Small intestine (tissue), 7 donors: ENCODE data around the gene ACOT9. TPM values are rescaled to one million over a fixed set of nuclear protein-coding genes. Genes with fewer than 3 reads are reported as not detected.

Source experiments
- DNase-seq, 2 donors: peaks; one replicate each; pipeline versions ENCODE4 v3.0.0 to v3.0.0-alpha.2; 2013
- FAIRE-seq: peaks from 2 replicates; lab custom pipeline; 2012; peaks lifted over from hg19 to GRCh38; lab: Jason Lieb, UNC
- H3K27ac ChIP-seq, 3 donors: one replicate each; pipeline ENCODE4 v1.5.1; 2013; ENCODE audit warnings: low read length in 2 of 3, mild to moderate bottlenecking in 2 of 3, control low read depth in 1 of 3, inconsistent platforms in 1 of 3, low read depth in 1 of 3, moderate library complexity in 1 of 3
- H3K27me3 ChIP-seq, 3 donors: one replicate each; pipeline ENCODE4 v1.6.1; 2013; ENCODE audit warnings: low read length in 3 of 3, inconsistent platforms in 1 of 3; ENCODE audit not compliant: control insufficient read depth in 3 of 3, insufficient read depth in 3 of 3
- H3K36me3 ChIP-seq, 3 donors: one replicate each; pipeline ENCODE4 v1.6.1; 2013; ENCODE audit warnings: low read length in 3 of 3, inconsistent platforms in 1 of 3, low read depth in 1 of 3, mild to moderate bottlenecking in 1 of 3, moderate library complexity in 1 of 3; ENCODE audit not compliant: control insufficient read depth in 3 of 3, insufficient read depth in 2 of 3
- H3K4me1 ChIP-seq, 3 donors: one replicate each; pipeline ENCODE4 v1.6.1; 2013; ENCODE audit warnings: low read length in 2 of 3, inconsistent platforms in 1 of 3, low read depth in 1 of 3, mild to moderate bottlenecking in 1 of 3, moderate library complexity in 1 of 3; ENCODE audit not compliant: control insufficient read depth in 3 of 3, insufficient read depth in 2 of 3
- H3K4me3 ChIP-seq, 3 donors: one replicate each; pipeline ENCODE4 v1.5.1; 2013; ENCODE audit warnings: low read length in 3 of 3, control low read depth in 1 of 3, inconsistent platforms in 1 of 3, low read depth in 1 of 3, mild to moderate bottlenecking in 1 of 3, moderate library complexity in 1 of 3
- H3K9me3 ChIP-seq, 2 donors: one replicate each; pipeline ENCODE4 v1.6.1; 2013; ENCODE audit warnings: low read depth in 1 of 2, low read length in 1 of 2; ENCODE audit not compliant: control insufficient read depth in 2 of 2, insufficient read depth in 1 of 2
- WGBS, 3 donors: extraction: QIAGEN DNeasy Blood & Tissue Kit; methylation state at CpG; one replicate each; pipeline ENCODE4 v1.1.7; 2013; 5-methylcytosine and 5-hydroxymethylcytosine counted together
- polyA plus RNA-seq, 4 donors: library from polyadenylated mRNA; stranded (reverse) in 3 of 4; unstranded in 1 of 4; fragments of 200-250 nt in 3 of 4; fragments of 120-200 nt in 1 of 4; gene quantifications; one replicate each; pipeline versions ENCODE4 v1.2.1 to v1.2.3, GENCODE V29; 2013
- donor health status: healthy with polysubstance abuse.
- donor health status: control.
- donor health status: control.
- donor health status: Bipolar disorder and iron deficiency.
- donor health status: healthy.

The ACOT9 gene
- polyA plus RNA-seq, 4 donors: 17.8 to 43.8 (median 30.7) TPM

DNA sequence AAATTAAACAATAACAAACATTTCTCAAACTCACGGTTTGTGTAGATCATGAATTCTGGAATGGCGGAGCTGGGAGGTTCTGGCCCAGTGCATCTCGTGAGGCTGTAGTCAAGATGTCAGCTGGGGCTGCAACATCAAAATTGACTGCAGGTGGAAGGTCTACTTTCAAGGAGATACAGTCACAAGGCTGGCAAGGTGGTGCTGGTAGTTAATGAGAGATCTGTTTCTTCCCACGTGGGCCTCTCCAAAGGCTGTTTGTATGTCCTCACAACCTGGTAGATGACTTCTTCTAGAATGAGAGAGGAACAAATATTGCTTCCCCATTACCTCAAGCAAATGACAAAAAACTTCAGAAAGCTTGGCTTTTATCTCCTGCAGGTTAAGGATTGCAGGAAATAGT is 83.7 kb downstream of the ACOT9 start:
- Histone ChIP-seq H3K4me3 (no peak overlapping the region), H3K36me3 (no peaks in the 10 kb centered on the region), H3K9me3 (no peaks in the 10 kb centered on the region), H3K4me1 (no peaks in the 10 kb centered on the region), H3K27me3 (no peaks in the 10 kb centered on the region), H3K27ac (no peak overlapping the region)
- 75 to 88% (median 82%) methylated on average over 4 of the region's 4 CpGs for WGBS, 3 donors
- FAIRE-seq (no peak), DNase-seq (no peak)

GRCh38 chrX:23656684-23657083 is 86.4 kb downstream of the ACOT9 start:
- no peak for FAIRE-seq
- Histone ChIP-seq H3K4me1 (no peaks in the 10 kb centered on the region), H3K9me3 (no peaks in the 10 kb centered on the region), H3K4me3 (no peak overlapping the region), H3K27me3 (no peaks in the 10 kb centered on the region), H3K36me3 (no peaks in the 10 kb centered on the region), H3K27ac (no peak overlapping the region)
- 75 to 96% (median 89%) methylated on average over 3 of the region's 3 CpGs for WGBS, 3 donors
- no peak for DNase-seq

DNA sequence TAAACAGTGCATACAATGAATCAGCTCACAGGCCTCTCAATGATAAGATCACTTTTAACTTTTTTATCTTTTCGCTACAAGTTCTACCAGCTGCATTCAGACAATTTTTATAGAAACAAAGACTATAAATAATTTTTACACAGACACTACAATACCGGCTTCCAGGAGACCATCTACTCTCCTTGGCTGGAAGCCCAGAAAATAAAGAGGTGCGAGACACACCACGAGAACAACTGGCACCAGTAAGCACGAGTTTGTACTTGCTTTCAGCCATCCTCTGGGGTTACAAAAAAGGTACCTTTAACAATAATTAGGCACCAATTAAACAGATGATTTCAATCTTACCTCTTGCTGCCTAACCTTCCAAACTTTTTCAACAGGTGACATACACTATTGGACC is 87.0 kb downstream of the ACOT9 start:
- FAIRE-seq (no peak), DNase-seq (no peak)
- Histone ChIP-seq H3K9me3 (no peaks in the 10 kb centered on the region), H3K4me3 (no peak overlapping the region), H3K4me1 (no peaks in the 10 kb centered on the region), H3K27ac (no peak overlapping the region), H3K27me3 (no peaks in the 10 kb centered on the region), H3K36me3 (no peaks in the 10 kb centered on the region)
- 64 to 65% (median 64%) methylated on average over 5 of the region's 5 CpGs for WGBS, 3 donors

Other genes with a start within 250 kb of the ACOT9 start
- 100 to 1,000 TPM in 2 of 4 donors, 10 to 100 TPM in 2; 13.4 to 124 (median 69.6) TPM for gene PRDX4, start 75.8 kb downstream of the ACOT9 start, polyA plus RNA-seq
- gene SAT1, start 39.9 kb upstream of the ACOT9 start, polyA plus RNA-seq: 1,000 to 10,000 TPM in 1 of 4 donors, 100 to 1,000 TPM in 3; 412 to 1,273 (median 877) TPM
- gene APOO, start 164.7 kb upstream of the ACOT9 start, polyA plus RNA-seq: 10 to 100 TPM; 12.5 to 30.2 (median 22.1) TPM
- gene CXorf58, start 164.7 kb upstream of the ACOT9 start, polyA plus RNA-seq: under 1 TPM in 3 of 4 donors, not detected in 1; 0.04 to 0.54 (median 0.13) TPM